K562 (cell line): ENCODE measurements around the gene TMEM63A. TPM values are rescaled to one million over a fixed set of nuclear protein-coding genes. Genes with fewer than 3 reads are reported as not detected.
A peak's percentile ranks its signal among the peaks of the same experiment; 100 is the strongest.

Experiments used
- ELK3 ChIP-seq: fragments of 450-650 bp; formaldehyde crosslinking; IDR thresholded peaks from 2 replicates; pipeline ENCODE4 v1.4.0; 2020; ENCODE audit warnings: mild to moderate bottlenecking
- GTF2E2 ChIP-seq: fragments of 200-800 bp; sonication (Bioruptor generic); IDR thresholded peaks from 2 replicates; pipeline ENCODE4 v1.6.1; 2016; ENCODE audit warnings: missing genetic modification characterization, missing compliant biosample characterization
- HNRNPUL1 ChIP-seq: fragments of 200-400 bp; formaldehyde crosslinking; IDR thresholded peaks from 2 replicates; pipeline ENCODE4 v1.6.1; 2017; ENCODE audit warnings: low read length
- MXD1 ChIP-seq: fragments of 250-450 bp; sonication (Bioruptor Pico); IDR thresholded peaks from 2 replicates; pipeline ENCODE4 v1.8.0; 2021; ENCODE audit warnings: borderline replicate concordance, mild to moderate bottlenecking, moderate library complexity; ENCODE audit not compliant: poor library complexity, severe bottlenecking
- NCOA6 ChIP-seq: fragments of 450-650 bp; IDR thresholded peaks from 2 replicates; pipeline ENCODE4 v1.6.1; 2017; ENCODE audit warnings: mild to moderate bottlenecking
- PHB ChIP-seq: fragments of 250-450 bp; sonication (Bioruptor Pico); IDR thresholded peaks from 2 replicates; pipeline ENCODE4 v1.5.0; 2021
- USF1 ChIP-seq: sonication (generic); formaldehyde crosslinking; IDR thresholded peaks from 2 replicates; pipeline ENCODE4 v1.9.0; 2022; ENCODE audit warnings: mild to moderate bottlenecking, missing genetic modification reagents
- ZFX ChIP-seq: sonication (generic); formaldehyde crosslinking; IDR thresholded peaks from 2 replicates; pipeline ENCODE4 v1.8.0; 2022; ENCODE audit warnings: mild to moderate bottlenecking, missing genetic modification reagents, moderate library complexity
- ZNF347 ChIP-seq: fragments of 450-650 bp; formaldehyde crosslinking; IDR thresholded peaks from 2 replicates; pipeline ENCODE4 v1.4.0; 2020; ENCODE audit warnings: low read depth, mild to moderate bottlenecking, moderate library complexity
- ZNF77 ChIP-seq: fragments of 250-450 bp; sonication (Bioruptor Pico); IDR thresholded peaks from 2 replicates; pipeline ENCODE4 v1.5.0; 2020
- polyA plus RNA-seq, 8 experiments: library from polyadenylated mRNA; depleted of rRNA in 4 of 8; stranded (reverse) in 5 of 8; unstranded in 3 of 8; fragments of >200 nt; fragmentation: Nextera tagmentation in 2 of 8; fragmentation: Illumina TruSeq in 1 of 8; extraction: Ambion mirVana in 2 of 8; extraction: Trizol in 1 of 8; gene quantifications; 2 replicates each; pipeline versions ENCODE4 v1.2.1 to v1.2.3, GENCODE V29; 2011 to 2014; ENCODE audit warnings: inconsistent platforms in 1 of 8, missing spikeins in 1 of 8
- total RNA-seq, 7 experiments: library from RNA; depleted of rRNA in 6 of 7; stranded (reverse); fragments of >200 nt in 6 of 7; fragmentation: Illumina TruSeq in 2 of 7; extraction: Trizol in 2 of 7; gene quantifications; 2 replicates each; pipeline versions ENCODE4 v1.2.1 to v1.2.3, GENCODE V29; 2011 to 2021; ENCODE audit warnings: low replicate concordance in 1 of 7
- TF ChIP-seq, protein P1 (sequence below), 2 experiments: fragments of 450-650 bp; IDR thresholded peaks; 2 replicates each; pipeline ENCODE4 v1.6.1; 2016; ENCODE audit warnings: mild to moderate bottlenecking in 2 of 2, borderline replicate concordance in 1 of 2, low read depth in 1 of 2, moderate library complexity in 1 of 2
- TF ChIP-seq, protein P2 (sequence below): fragments of 450-650 bp; IDR thresholded peaks from 2 replicates; pipeline ENCODE4 v1.6.1; 2017; ENCODE audit warnings: mild to moderate bottlenecking, moderate library complexity

The TMEM63A gene
- total and polyA plus RNA-seq, 9 of the 15 experiments (the other 6 are each of a cell fraction or from before 2014, with no cell fraction given): 2.0 to 54.6 (median 17.5) TPM

DNA sequence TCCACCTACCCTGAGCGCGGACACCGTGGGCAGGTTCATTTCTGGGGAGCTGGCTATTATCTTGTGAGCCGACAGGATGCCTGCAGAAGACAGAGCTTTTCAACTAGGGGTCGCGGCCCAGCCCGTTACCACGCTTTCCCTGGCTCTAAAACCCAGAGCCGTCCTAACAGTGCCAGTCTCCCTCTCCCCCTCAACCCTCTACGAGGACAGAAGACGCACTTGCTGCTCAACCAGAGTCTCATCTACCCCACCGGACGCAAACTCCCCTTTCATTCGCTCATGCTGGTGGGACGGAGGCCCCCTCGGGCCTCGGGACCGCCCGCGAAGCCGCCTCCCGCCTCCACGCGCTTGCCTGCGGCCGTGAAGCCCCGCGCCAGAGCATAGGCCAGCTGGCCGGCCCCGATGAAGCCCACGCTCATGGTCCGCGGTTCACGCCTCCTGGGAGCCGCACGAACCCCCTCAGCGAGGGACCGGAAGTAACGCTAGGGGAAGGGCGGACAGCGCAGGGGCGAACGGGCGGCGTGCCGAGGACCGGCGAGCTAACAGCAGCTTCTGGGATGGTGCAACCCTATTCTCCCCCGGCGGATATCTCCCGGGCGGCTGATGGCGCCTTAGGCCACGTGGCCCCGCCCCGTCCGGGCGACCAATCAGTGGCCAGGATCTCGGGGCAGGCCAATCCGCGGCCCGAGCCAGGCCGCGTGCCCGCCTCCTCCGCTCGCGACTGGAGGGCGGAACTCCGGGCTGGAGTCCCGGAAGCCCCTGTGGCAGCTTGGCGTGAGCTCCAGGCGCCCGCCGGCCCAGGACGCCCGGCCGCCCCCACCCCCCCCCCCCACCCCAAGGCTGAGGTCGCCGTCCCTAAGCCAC, 41.7 kb upstream of the TMEM63A start, which contains the start of gene PYCR2 (continued):
- TF ChIP-seq, protein P1, sequence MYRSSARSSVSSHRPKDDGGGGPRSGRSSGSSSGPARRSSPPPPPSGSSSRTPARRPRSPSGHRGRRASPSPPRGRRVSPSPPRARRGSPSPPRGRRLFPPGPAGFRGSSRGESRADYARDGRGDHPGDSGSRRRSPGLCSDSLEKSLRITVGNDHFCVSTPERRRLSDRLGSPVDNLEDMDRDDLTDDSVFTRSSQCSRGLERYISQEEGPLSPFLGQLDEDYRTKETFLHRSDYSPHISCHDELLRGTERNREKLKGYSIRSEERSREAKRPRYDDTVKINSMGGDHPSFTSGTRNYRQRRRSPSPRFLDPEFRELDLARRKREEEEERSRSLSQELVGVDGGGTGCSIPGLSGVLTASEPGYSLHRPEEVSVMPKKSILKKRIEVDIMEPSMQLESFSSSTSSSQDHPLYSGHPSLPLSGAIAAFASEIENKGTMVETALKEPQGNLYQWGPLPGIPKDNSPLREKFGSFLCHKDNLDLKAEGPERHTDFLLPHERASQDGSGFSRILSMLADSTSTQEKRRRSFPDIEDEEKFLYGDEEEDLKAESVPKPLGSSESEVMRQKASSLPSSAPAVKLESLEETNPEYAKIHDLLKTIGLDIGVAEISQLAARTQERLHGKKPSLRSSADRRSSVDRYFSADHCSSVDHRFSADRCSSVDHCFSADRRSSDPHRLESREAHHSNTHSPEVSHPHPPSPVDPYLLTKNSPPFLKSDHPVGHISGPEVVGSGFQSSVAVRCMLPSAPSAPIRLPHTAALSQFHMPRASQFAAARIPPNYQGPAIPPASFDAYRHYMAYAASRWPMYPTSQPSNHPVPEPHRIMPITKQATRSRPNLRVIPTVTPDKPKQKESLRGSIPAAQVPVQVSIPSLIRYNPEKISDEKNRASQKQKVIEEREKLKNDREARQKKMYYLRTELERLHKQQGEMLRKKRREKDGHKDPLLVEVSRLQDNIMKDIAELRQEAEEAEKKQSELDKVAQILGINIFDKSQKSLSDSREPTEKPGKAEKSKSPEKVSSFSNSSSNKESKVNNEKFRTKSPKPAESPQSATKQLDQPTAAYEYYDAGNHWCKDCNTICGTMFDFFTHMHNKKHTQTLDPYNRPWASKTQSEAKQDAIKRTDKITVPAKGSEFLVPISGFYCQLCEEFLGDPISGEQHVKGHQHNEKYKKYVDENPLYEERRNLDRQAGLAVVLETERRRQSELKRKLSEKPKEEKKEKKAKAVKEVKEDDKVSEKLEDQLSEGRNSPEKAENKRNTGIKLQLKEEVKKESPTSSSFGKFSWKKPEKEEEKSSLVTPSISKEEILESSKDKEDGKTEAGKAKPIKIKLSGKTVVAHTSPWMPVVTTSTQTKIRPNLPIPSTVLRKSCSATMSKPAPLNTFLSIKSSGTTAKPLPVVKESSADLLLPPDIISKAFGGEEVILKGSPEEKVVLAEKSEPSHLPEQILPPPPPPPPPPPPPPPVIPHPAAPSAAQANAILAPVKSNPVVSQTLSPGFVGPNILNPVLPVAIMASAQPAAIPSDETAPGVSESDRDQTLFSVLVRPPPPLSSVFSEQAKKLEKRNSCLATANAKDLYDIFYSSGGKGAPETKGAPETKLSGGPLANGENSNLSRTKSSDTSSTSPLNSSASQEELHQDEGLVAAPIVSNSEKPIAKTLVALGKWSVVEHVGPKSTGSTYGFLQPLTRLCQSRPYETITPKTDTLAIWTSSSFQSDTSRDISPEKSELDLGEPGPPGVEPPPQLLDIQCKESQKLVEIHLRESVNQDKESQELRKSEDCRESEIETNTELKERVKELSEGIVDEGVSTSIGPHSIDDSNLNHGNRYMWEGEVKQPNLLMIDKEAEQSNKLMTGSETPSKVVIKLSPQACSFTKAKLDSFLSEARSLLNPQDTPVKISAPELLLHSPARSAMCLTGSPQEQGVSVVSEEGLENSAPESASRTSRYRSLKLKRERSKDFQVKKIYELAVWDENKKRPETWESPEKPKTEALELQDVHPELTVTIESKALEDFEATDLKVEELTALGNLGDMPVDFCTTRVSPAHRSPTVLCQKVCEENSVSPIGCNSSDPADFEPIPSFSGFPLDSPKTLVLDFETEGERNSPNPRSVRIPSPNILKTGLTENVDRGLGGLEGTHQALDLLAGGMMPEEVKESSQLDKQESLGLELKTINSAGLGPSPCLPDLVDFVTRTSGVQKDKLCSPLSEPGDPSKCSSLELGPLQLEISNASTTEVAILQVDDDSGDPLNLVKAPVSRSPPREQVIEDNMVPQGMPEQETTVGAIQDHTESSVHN (IDR thresholded peaks at IDR 0.05; ENCODE audit: borderline replicate concordance in 1 of 2, low read depth in 1 of 2): no peak
- TF ChIP-seq PHB (CRISPR knock-in tag) (no peak), MXD1 (CRISPR knock-in tag) (peak; percentile 77), ZFX (peak; percentile 79), ZNF347 (0 out of 2 replicates have a peak, but pooled peaks have one; percentile 23), NCOA6 (no peak), GTF2E2 (peak; percentile 49; the same call in 1 of the 2 replicates), ELK3 (CRISPR knock-in tag) (no peak), USF1 (peak; percentile 96), ZNF77 (no peak), HNRNPUL1 (no peak)
- TF ChIP-seq, protein P2, sequence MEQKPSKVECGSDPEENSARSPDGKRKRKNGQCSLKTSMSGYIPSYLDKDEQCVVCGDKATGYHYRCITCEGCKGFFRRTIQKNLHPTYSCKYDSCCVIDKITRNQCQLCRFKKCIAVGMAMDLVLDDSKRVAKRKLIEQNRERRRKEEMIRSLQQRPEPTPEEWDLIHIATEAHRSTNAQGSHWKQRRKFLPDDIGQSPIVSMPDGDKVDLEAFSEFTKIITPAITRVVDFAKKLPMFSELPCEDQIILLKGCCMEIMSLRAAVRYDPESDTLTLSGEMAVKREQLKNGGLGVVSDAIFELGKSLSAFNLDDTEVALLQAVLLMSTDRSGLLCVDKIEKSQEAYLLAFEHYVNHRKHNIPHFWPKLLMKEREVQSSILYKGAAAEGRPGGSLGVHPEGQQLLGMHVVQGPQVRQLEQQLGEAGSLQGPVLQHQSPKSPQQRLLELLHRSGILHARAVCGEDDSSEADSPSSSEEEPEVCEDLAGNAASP: no peak
